SU-DHL-6 (cell line): ENCODE results near the gene DKKL1.

Experiments used
- H2AFZ ChIP-seq: fragments of 200-600 bp; sonication (generic); 2 replicates; pipeline ENCODE4 v1.6.1; 2014; ENCODE audit warnings: low read depth, mild to moderate bottlenecking, moderate library complexity, mixed read lengths, antibody characterized with exemption, low read length; ENCODE audit not compliant: severe bottlenecking
- H3F3A ChIP-seq: fragments of 200-600 bp; shearing (Covaris generic); 2 replicates; pipeline ENCODE4 v1.6.0; 2016; ENCODE audit warnings: antibody characterized with exemption, mild to moderate bottlenecking; ENCODE audit not compliant: insufficient read depth
- H3K27ac ChIP-seq: fragments of 200-600 bp; sonication (generic); 2 replicates; pipeline ENCODE4 v1.5.1; 2016; ENCODE audit warnings: low read depth, mild to moderate bottlenecking, low read length, moderate library complexity, mixed read lengths
- H3K27me3 ChIP-seq: fragments of 200-600 bp; sonication (generic), shearing (Covaris generic); 2 replicates; pipeline ENCODE4 v1.6.0; 2014; ENCODE audit warnings: mild to moderate bottlenecking, low read length
- H3K36me3 ChIP-seq: fragments of 200-600 bp; sonication (generic); 2 replicates; pipeline ENCODE4 v1.6.1; 2014; ENCODE audit warnings: mild to moderate bottlenecking, low read length, mixed read lengths
- H3K4me2 ChIP-seq: fragments of 300-600, 200-600 bp; shearing (Covaris generic), sonication (generic); 2 replicates; pipeline ENCODE4 v1.6.0; 2014; ENCODE audit warnings: low read length, low read depth, mild to moderate bottlenecking; ENCODE audit not compliant: poor library complexity, severe bottlenecking
- H3K4me3 ChIP-seq: fragments of 200-600 bp; sonication (generic); 2 replicates; pipeline ENCODE4 v1.5.1; 2014; ENCODE audit warnings: antibody characterized with exemption, low read length, mild to moderate bottlenecking, mixed read lengths; ENCODE audit not compliant: insufficient read depth, poor library complexity, severe bottlenecking
- H3K79me2 ChIP-seq: fragments of 200-600 bp; sonication (generic); 2 replicates; pipeline ENCODE4 v1.6.1; 2014; ENCODE audit warnings: mild to moderate bottlenecking, low read length, moderate library complexity; ENCODE audit not compliant: insufficient read depth
- H3K9ac ChIP-seq: fragments of 200-600 bp; sonication (generic); 2 replicates; pipeline ENCODE4 v1.7.0; 2014; ENCODE audit warnings: mild to moderate bottlenecking, low read length
- H3K9me2 ChIP-seq: fragments of 200-600 bp; sonication (generic); replicated peaks from 2 replicates; pipeline ENCODE4 v1.6.1; 2014; ENCODE audit warnings: low read length; ENCODE audit not compliant: insufficient read depth
- H3K9me3 ChIP-seq: fragments of 200-600 bp; sonication (generic); 2 replicates; pipeline ENCODE4 v1.6.1; 2014; ENCODE audit warnings: low read length, mixed read lengths; ENCODE audit not compliant: insufficient read depth
- H4K20me1 ChIP-seq: fragments of 200-600 bp; sonication (generic); 2 replicates; pipeline ENCODE4 v1.6.1; 2014; ENCODE audit warnings: low read depth, mild to moderate bottlenecking, antibody characterized with exemption, low read length, moderate library complexity, mixed read lengths
- CTCF ChIP-seq: fragments of 200-600 bp; sonication (generic); IDR thresholded peaks from one replicate; pipeline ENCODE4 v1.5.1; 2017; ENCODE audit warnings: antibody characterized with exemption, mild to moderate bottlenecking, low read length, moderate library complexity; ENCODE audit not compliant: insufficient read depth, poor library complexity, severe bottlenecking
- EZH2phosphoT487 ChIP-seq: fragments of 200-600 bp; sonication (generic), shearing (Covaris generic); conservative IDR thresholded peaks from 2 replicates; pipeline ENCODE4 v1.6.1; 2018; ENCODE audit warnings: mild to moderate bottlenecking, antibody characterized with exemption, low read length, moderate library complexity, mixed read lengths

DKKL1 gene

GRCh38 chr19:49363268-49364082 is at the start of gene DKKL1:
DKKL1 (plus strand) TSS chr19:49363877; CDS start chr19:49363999, 122 bp downstream.
- Histone ChIP-seq H3K4me2 (no peak within 1 kb of the TSS), H3K27ac (no peak within 1 kb of the TSS), H3K9me2 (no peaks in the 10 kb centered on the region), H3K9me3 (no peaks in the 10 kb centered on the region), H3K36me3 (no peaks in the 10 kb centered on the region), H3K9ac (no peak within 1 kb of the TSS), H2AFZ (no peak within 1 kb of the TSS), H3K4me3 (no peak within 1 kb of the TSS), H4K20me1 (no peaks in the 10 kb centered on the region), H3F3A (no peaks in the 10 kb centered on the region; the same call in 1 of the 2 replicates), H3K27me3 (no peaks in the 10 kb centered on the region), H3K79me2 (no peaks in the 10 kb centered on the region)
- TF ChIP-seq EZH2phosphoT487 (no peak), CTCF (no peak)

GRCh38 chr19:49315111-49315510 is 48.6 kb upstream of the DKKL1 start:
- no peak overlapping the region for H3K4me2 ChIP-seq
- H4K20me1 ChIP-seq: no peaks in the 10 kb centered on the region
- H3K36me3 ChIP-seq: peaks cover 3% of the 10 kb centered on the region; the same call in 1 of the 2 replicates
- no peak overlapping the region for H3K4me3 ChIP-seq
- no peak overlapping the region for H2AFZ ChIP-seq
- H3F3A ChIP-seq: no peaks in the 10 kb centered on the region; the same call in 1 of the 2 replicates
- no peak overlapping the region for H3K9ac ChIP-seq
- no peak overlapping the region for H3K27ac ChIP-seq
- H3K79me2 ChIP-seq: no peaks in the 10 kb centered on the region
- H3K9me3 ChIP-seq: 0 out of 2 replicates have a peak, but pooled peaks cover 3% of the 10 kb centered on the region
- no peaks in the 10 kb centered on the region for H3K27me3 ChIP-seq
- TF ChIP-seq EZH2phosphoT487 (no peak), CTCF (no peak)
- H3K9me2 ChIP-seq: no peaks in the 10 kb centered on the region

GRCh38 chr19:49316284-49316683 is 47.4 kb upstream of the DKKL1 start:
- no peaks in the 10 kb centered on the region for H3K9me2 ChIP-seq
- no peaks in the 10 kb centered on the region; the same call in 1 of the 2 replicates for H3F3A ChIP-seq
- TF ChIP-seq CTCF (no peak), EZH2phosphoT487 (no peak)
- H4K20me1 ChIP-seq: no peaks in the 10 kb centered on the region
- H3K27me3 ChIP-seq: no peaks in the 10 kb centered on the region
- 0 out of 2 replicates have a peak, but pooled peaks cover 3% of the 10 kb centered on the region for H3K9me3 ChIP-seq
- H3K4me3 ChIP-seq: no peak overlapping the region
- H3K9ac ChIP-seq: no peak overlapping the region
- H3K79me2 ChIP-seq: no peaks in the 10 kb centered on the region
- H3K4me2 ChIP-seq: no peak overlapping the region
- peaks cover 3% of the 10 kb centered on the region; the same call in 1 of the 2 replicates for H3K36me3 ChIP-seq
- H2AFZ ChIP-seq: no peak overlapping the region
- no peak overlapping the region for H3K27ac ChIP-seq
